Measurements from ENCODE around the gene PSD2. TPM values are rescaled to one million over a fixed set of nuclear protein-coding genes. Genes with fewer than 3 reads are reported as not detected.

PSD2 gene
- total and polyA plus RNA-seq, 2 of the 13 experiments (the other 11 are each of a cell fraction or from before 2014, with no cell fraction given): 0.07 TPM; not detected in 1

DNA sequence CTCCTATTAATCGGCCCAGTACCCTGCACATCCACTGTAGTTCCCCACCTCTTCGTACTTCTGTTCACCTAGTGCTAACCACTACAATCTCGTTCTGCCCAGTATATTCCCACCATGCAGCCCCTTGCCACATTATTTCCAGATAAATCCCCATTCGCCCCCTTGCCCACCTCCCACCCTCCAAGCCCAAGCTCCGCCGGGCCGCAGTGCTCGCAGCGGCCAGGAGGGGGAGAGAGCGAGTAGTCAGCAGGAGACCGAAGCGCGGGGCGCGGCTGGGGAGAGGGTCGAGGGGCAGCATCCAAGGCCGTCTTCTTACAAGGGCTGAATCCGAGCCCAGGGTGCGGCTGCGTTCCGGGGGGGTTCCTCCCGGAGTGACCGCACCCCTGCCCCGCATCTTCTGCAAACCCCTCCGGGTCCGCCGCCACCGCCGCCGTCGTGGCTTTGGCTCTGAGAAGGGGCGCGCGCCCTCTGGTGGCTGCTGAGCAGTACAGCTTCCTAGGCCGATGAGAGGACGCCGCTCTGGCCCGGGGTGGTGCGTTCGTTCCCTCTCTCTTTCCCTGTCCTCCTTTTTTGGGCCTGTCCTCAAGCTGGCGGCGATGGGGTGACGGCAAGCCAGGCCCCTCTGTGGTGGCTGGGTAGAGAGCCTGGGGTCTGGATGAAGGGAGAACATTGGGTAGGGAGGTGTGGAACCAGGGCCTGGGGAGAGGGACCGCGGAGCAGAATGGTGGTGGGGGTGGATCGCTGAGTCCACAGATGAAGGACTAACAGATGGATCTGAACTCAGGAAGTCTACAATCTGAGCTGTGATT lies 30.0 kb upstream of the PSD2 start (continued):
- TF ChIP-seq, protein P1, sequence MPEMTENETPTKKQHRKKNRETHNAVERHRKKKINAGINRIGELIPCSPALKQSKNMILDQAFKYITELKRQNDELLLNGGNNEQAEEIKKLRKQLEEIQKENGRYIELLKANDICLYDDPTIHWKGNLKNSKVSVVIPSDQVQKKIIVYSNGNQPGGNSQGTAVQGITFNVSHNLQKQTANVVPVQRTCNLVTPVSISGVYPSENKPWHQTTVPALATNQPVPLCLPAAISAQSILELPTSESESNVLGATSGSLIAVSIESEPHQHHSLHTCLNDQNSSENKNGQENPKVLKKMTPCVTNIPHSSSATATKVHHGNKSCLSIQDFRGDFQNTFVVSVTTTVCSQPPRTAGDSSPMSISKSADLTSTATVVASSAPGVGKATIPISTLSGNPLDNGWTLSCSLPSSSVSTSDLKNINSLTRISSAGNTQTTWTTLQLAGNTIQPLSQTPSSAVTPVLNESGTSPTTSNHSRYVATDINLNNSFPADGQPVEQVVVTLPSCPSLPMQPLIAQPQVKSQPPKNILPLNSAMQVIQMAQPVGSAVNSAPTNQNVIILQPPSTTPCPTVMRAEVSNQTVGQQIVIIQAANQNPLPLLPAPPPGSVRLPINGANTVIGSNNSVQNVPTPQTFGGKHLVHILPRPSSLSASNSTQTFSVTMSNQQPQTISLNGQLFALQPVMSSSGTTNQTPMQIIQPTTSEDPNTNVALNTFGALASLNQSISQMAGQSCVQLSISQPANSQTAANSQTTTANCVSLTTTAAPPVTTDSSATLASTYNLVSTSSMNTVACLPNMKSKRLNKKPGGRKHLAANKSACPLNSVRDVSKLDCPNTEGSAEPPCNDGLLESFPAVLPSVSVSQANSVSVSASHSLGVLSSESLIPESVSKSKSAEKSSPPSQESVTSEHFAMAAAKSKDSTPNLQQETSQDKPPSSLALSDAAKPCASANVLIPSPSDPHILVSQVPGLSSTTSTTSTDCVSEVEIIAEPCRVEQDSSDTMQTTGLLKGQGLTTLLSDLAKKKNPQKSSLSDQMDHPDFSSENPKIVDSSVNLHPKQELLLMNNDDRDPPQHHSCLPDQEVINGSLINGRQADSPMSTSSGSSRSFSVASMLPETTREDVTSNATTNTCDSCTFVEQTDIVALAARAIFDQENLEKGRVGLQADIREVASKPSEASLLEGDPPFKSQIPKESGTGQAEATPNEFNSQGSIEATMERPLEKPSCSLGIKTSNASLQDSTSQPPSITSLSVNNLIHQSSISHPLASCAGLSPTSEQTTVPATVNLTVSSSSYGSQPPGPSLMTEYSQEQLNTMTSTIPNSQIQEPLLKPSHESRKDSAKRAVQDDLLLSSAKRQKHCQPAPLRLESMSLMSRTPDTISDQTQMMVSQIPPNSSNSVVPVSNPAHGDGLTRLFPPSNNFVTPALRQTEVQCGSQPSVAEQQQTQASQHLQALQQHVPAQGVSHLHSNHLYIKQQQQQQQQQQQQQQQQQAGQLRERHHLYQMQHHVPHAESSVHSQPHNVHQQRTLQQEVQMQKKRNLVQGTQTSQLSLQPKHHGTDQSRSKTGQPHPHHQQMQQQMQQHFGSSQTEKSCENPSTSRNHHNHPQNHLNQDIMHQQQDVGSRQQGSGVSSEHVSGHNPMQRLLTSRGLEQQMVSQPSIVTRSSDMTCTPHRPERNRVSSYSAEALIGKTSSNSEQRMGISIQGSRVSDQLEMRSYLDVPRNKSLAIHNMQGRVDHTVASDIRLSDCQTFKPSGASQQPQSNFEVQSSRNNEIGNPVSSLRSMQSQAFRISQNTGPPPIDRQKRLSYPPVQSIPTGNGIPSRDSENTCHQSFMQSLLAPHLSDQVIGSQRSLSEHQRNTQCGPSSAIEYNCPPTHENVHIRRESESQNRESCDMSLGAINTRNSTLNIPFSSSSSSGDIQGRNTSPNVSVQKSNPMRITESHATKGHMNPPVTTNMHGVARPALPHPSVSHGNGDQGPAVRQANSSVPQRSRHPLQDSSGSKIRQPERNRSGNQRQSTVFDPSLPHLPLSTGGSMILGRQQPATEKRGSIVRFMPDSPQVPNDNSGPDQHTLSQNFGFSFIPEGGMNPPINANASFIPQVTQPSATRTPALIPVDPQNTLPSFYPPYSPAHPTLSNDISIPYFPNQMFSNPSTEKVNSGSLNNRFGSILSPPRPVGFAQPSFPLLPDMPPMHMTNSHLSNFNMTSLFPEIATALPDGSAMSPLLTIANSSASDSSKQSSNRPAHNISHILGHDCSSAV (CRISPR knock-in tag; IDR thresholded peaks at IDR 0.05; ENCODE audit: borderline replicate concordance): no peak
- TF ChIP-seq, protein P2, sequence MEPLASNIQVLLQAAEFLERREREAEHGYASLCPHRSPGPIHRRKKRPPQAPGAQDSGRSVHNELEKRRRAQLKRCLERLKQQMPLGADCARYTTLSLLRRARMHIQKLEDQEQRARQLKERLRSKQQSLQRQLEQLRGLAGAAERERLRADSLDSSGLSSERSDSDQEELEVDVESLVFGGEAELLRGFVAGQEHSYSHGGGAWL (CRISPR knock-in tag; IDR thresholded peaks at IDR 0.05): peak; percentile 79; the same call in 1 of the 2 replicates
- TF ChIP-seq ZNF597 (CRISPR knock-in tag; IDR thresholded peaks at IDR 0.05) (no peak), MTA1 (CRISPR knock-in tag; IDR thresholded peaks at IDR 0.05; ENCODE audit: borderline replicate concordance) (no peak; the same call in 1 of the 2 replicates), SIN3A (IDR thresholded peaks at IDR 0.05; ENCODE audit: borderline replicate concordance, low read depth, low read length) (no peak), ZNF530 (CRISPR knock-in tag; IDR thresholded peaks at IDR 0.05; ENCODE audit: low read depth) (no peak), ZMYM2 (CRISPR knock-in tag; IDR thresholded peaks at IDR 0.05) (peak; percentile 96), NFE2L2 (IDR thresholded peaks at IDR 0.05; ENCODE audit: low read length) (no peak), DPF2 (CRISPR knock-in tag; IDR thresholded peaks at IDR 0.05; ENCODE audit: borderline replicate concordance, low read depth) (no peak), KDM4B (CRISPR knock-in tag; IDR thresholded peaks at IDR 0.05) (0 out of 2 replicates have a peak, but pooled peaks have one; percentile 39), CBX5 (CRISPR knock-in tag; IDR thresholded peaks at IDR 0.05; ENCODE audit: borderline replicate concordance) (no peak), ZNF331 (CRISPR knock-in tag; IDR thresholded peaks at IDR 0.05) (peak; percentile 52; the same call in 1 of the 2 replicates), SNRNP70 (IDR thresholded peaks at IDR 0.05; ENCODE audit: low read depth, low read length) (no peak), YEATS2 (CRISPR knock-in tag; IDR thresholded peaks at IDR 0.05; ENCODE audit: borderline replicate concordance) (peak; percentile 60; the same call in 1 of the 2 replicates)
- TF ChIP-seq, protein P3, sequence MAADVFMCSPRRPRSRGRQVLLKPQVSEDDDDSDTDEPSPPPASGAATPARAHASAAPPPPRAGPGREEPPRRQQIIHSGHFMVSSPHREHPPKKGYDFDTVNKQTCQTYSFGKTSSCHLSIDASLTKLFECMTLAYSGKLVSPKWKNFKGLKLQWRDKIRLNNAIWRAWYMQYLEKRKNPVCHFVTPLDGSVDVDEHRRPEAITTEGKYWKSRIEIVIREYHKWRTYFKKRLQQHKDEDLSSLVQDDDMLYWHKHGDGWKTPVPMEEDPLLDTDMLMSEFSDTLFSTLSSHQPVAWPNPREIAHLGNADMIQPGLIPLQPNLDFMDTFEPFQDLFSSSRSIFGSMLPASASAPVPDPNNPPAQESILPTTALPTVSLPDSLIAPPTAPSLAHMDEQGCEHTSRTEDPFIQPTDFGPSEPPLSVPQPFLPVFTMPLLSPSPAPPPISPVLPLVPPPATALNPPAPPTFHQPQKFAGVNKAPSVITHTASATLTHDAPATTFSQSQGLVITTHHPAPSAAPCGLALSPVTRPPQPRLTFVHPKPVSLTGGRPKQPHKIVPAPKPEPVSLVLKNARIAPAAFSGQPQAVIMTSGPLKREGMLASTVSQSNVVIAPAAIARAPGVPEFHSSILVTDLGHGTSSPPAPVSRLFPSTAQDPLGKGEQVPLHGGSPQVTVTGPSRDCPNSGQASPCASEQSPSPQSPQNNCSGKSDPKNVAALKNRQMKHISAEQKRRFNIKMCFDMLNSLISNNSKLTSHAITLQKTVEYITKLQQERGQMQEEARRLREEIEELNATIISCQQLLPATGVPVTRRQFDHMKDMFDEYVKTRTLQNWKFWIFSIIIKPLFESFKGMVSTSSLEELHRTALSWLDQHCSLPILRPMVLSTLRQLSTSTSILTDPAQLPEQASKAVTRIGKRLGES (CRISPR knock-in tag; IDR thresholded peaks at IDR 0.05; ENCODE audit: borderline replicate concordance): no peak

Data from HepG2 (cell line).